ENCODE measurements around the gene OR1J1.
A peak's percentile ranks its signal among the peaks of the same experiment; 100 is the strongest.

Gene OR1J1

DNA sequence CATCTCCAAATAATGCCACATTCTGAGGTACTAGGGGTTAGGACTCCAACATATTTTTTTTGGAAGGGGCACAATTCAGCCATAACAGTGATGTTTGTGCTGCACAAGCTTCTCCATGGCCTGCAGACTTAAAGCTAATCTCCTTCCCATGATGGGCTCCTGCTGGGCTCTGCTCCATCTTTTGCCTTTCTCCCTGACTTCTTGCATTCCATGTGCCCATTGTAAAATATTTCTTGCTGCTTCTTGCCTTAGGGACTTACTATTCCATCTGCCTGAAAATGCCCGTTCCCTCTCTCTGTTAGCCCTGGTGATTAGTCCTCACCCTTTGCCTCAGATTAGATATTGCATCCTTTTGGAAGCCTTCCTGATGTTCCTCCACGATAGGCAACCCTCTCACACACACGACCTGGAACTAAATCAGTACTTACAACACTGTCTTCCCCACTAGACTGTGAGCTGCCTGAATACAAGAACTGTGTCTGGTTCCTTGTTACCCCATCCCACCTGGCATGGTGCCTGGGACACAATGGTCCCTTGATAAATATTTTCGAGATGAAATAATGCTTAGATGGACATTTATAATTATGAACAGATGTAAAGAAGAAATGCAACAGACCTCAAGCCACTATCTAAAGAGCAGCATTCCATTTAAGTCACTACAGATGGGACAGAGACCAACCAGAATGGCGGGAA is 33.5 kb downstream of the OR1J1 start:
- peak; percentile 87 for DNase-seq

DNA sequence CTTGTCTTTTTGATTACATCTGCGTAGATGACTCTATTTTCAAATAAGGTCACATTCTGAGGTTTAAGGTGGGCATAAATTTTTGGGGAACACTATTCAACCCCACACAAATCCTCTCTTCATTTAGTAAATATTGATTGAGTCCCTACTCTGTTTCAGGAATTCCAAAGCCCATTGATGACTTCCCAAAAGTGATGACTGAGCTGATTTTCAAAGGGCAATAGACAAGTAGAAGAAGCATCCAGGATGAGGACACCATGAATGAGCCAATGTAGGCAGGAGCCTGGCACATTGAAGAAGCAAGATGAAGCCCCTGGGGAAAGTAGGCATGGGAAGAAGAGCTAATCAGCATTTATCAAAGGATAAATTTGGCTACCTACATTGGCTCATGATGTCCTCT is 35.2 kb downstream of the OR1J1 start:
- DNase-seq, result no peak
